BLaER1 treated with 17β-estradiol and CSF1 and Interleukin-3, amounts not matched to agents 10 nM and 100 nM (cell line): Measurements from ENCODE around the gene SPON1.

Experiments
- H3K27ac ChIP-seq, 11 experiments: shearing (Covaris generic); formaldehyde crosslinking; 2 replicates each; pipeline ENCODE4 v1.8.1; 2022
- H3K27me3 ChIP-seq, 11 experiments: shearing (Covaris generic); formaldehyde crosslinking; 2 replicates each; pipeline ENCODE4 v1.8.1; 2022
- H3K36me3 ChIP-seq, 11 experiments: shearing (Covaris generic); formaldehyde crosslinking; 2 replicates each; pipeline ENCODE4 v1.8.1; 2022
- H3K4me1 ChIP-seq, 10 experiments: shearing (Covaris generic); formaldehyde crosslinking; 2 replicates each; pipeline ENCODE4 v1.8.1; 2022
- H3K4me2 ChIP-seq, 11 experiments: shearing (Covaris generic); formaldehyde crosslinking; 2 replicates each; pipeline ENCODE4 v1.8.1; 2022
- H3K4me3 ChIP-seq, 10 experiments: shearing (Covaris generic); formaldehyde crosslinking; 2 replicates each; pipeline ENCODE4 v1.8.1; 2022
- H3K9ac ChIP-seq, 11 experiments: shearing (Covaris generic); formaldehyde crosslinking; 2 replicates each; pipeline ENCODE4 v1.8.1; 2022
- H3K9me3 ChIP-seq, 11 experiments: shearing (Covaris generic); formaldehyde crosslinking; replicated peaks in 1 of 11; 2 replicates each; pipeline ENCODE4 v1.8.1; 2022
- H4K20me1 ChIP-seq, 11 experiments: shearing (Covaris generic); formaldehyde crosslinking; 2 replicates each; pipeline ENCODE4 v1.8.1; 2022
- Cebpa-rat ChIP-seq, 11 experiments: shearing (Covaris generic); IDR thresholded peaks; 2 replicates each; pipeline ENCODE4 v1.8.1; 2022

Gene SPON1

GRCh38 chr11:14101388-14101787 is 138.9 kb downstream of the SPON1 start:
- H3K9ac ChIP-seq, result no peak overlapping the region
- no peak overlapping the region for H3K4me2 ChIP-seq
- no peaks in the 10 kb centered on the region for H3K36me3 ChIP-seq
- H3K4me3 ChIP-seq, result no peak overlapping the region
- H3K9me3 ChIP-seq, result no peaks in the 10 kb centered on the region
- H3K4me1 ChIP-seq, result no peaks in the 10 kb centered on the region
- no peaks in the 10 kb centered on the region for H3K27me3 ChIP-seq
- TF ChIP-seq Cebpa-rat (IDR thresholded peaks at IDR 0.05), result no peak
- no peak overlapping the region for H3K27ac ChIP-seq
- no peaks in the 10 kb centered on the region for H4K20me1 ChIP-seq

- Histone ChIP-seq H3K27ac (no peak overlapping the region), H3K4me2 (no peak overlapping the region), H3K4me1 (no peaks in the 10 kb centered on the region), H3K9ac (no peak overlapping the region), H3K27me3 (no peaks in the 10 kb centered on the region), H3K9me3 (no peaks in the 10 kb centered on the region), H3K36me3 (no peaks in the 10 kb centered on the region), H4K20me1 (no peaks in the 10 kb centered on the region), H3K4me3 (no peak overlapping the region)
- TF ChIP-seq Cebpa-rat (IDR thresholded peaks at IDR 0.05), result no peak
Observed at GRCh38 chr11:14102766-14103165, 140.2 kb downstream of the SPON1 start.

- H3K27me3 ChIP-seq, result no peaks in the 10 kb centered on the region
- no peak overlapping the region for H3K27ac ChIP-seq
- H4K20me1 ChIP-seq, result no peaks in the 10 kb centered on the region
Observed at GRCh38 chr11:14105446-14105845, 142.9 kb downstream of the SPON1 start.

GRCh38 chr11:14106303-14107049 is 144.0 kb downstream of the SPON1 start:
- Histone ChIP-seq H3K27me3 (no peaks in the 10 kb centered on the region), H3K27ac (no peak overlapping the region)
- no peak for TF ChIP-seq Cebpa-rat (IDR thresholded peaks at IDR 0.05)

More at GRCh38 chr11:14105446-14105845, 142.9 kb downstream of the SPON1 start:
- no peaks in the 10 kb centered on the region for H3K36me3 ChIP-seq
- H3K4me3 ChIP-seq, result no peak overlapping the region
- H3K9ac ChIP-seq, result no peak overlapping the region
- no peak for TF ChIP-seq Cebpa-rat (IDR thresholded peaks at IDR 0.05)
- no peak overlapping the region for H3K4me2 ChIP-seq
- no peaks in the 10 kb centered on the region for H3K9me3 ChIP-seq
- H3K4me1 ChIP-seq, result no peaks in the 10 kb centered on the region

GRCh38 chr11:14107050-14107430 is 144.5 kb downstream of the SPON1 start:
- Histone ChIP-seq H3K4me3 (no peak overlapping the region), H3K27ac (no peak overlapping the region), H4K20me1 (no peaks in the 10 kb centered on the region), H3K4me1 (no peaks in the 10 kb centered on the region), H3K4me2 (no peak overlapping the region), H3K9ac (no peak overlapping the region), H3K9me3 (no peaks in the 10 kb centered on the region), H3K36me3 (no peaks in the 10 kb centered on the region), H3K27me3 (no peaks in the 10 kb centered on the region)
- TF ChIP-seq Cebpa-rat (IDR thresholded peaks at IDR 0.05), result no peak

More at GRCh38 chr11:14106303-14107049, 144.0 kb downstream of the SPON1 start:
- Histone ChIP-seq H3K9me3 (no peaks in the 10 kb centered on the region), H3K4me1 (no peaks in the 10 kb centered on the region), H4K20me1 (no peaks in the 10 kb centered on the region), H3K9ac (no peak overlapping the region), H3K4me2 (no peak overlapping the region), H3K4me3 (no peak overlapping the region), H3K36me3 (no peaks in the 10 kb centered on the region)

- no peak for TF ChIP-seq Cebpa-rat (IDR thresholded peaks at IDR 0.05)
- Histone ChIP-seq H3K36me3 (no peaks in the 10 kb centered on the region), H3K4me3 (no peak overlapping the region), H4K20me1 (no peaks in the 10 kb centered on the region), H3K4me1 (no peaks in the 10 kb centered on the region), H3K9ac (no peak overlapping the region), H3K9me3 (no peaks in the 10 kb centered on the region), H3K27ac (no peak overlapping the region), H3K27me3 (no peaks in the 10 kb centered on the region), H3K4me2 (no peak overlapping the region)
Observed at GRCh38 chr11:14109742-14110141, 147.2 kb downstream of the SPON1 start.

- H3K9ac ChIP-seq, result no peak overlapping the region
- no peaks in the 10 kb centered on the region for H3K27me3 ChIP-seq
- H3K4me3 ChIP-seq, result no peak overlapping the region
- no peaks in the 10 kb centered on the region for H3K4me1 ChIP-seq
- no peak for TF ChIP-seq Cebpa-rat (IDR thresholded peaks at IDR 0.05)
- no peaks in the 10 kb centered on the region for H3K36me3 ChIP-seq
- H3K9me3 ChIP-seq, result no peaks in the 10 kb centered on the region
- H3K4me2 ChIP-seq, result no peak overlapping the region
- no peaks in the 10 kb centered on the region for H4K20me1 ChIP-seq
- no peak overlapping the region for H3K27ac ChIP-seq
Observed at GRCh38 chr11:14110629-14111028, 148.1 kb downstream of the SPON1 start.

GRCh38 chr11:14111496-14111895 is 149.0 kb downstream of the SPON1 start:
- no peaks in the 10 kb centered on the region for H3K9me3 ChIP-seq
- no peaks in the 10 kb centered on the region for H4K20me1 ChIP-seq
- no peaks in the 10 kb centered on the region for H3K36me3 ChIP-seq
- no peak overlapping the region for H3K4me3 ChIP-seq
- no peaks in the 10 kb centered on the region for H3K4me1 ChIP-seq
- no peak overlapping the region for H3K9ac ChIP-seq
- TF ChIP-seq Cebpa-rat (IDR thresholded peaks at IDR 0.05), result no peak
- H3K27ac ChIP-seq, result no peak overlapping the region
- H3K4me2 ChIP-seq, result no peak overlapping the region
- no peaks in the 10 kb centered on the region for H3K27me3 ChIP-seq

- TF ChIP-seq Cebpa-rat (IDR thresholded peaks at IDR 0.05), result no peak
- no peaks in the 10 kb centered on the region for H3K27me3 ChIP-seq
Observed at GRCh38 chr11:14112721-14113120, 150.2 kb downstream of the SPON1 start.

GRCh38 chr11:14114269-14114668 is 151.7 kb downstream of the SPON1 start:
- Histone ChIP-seq H3K4me2 (no peak overlapping the region), H3K4me3 (no peak overlapping the region), H4K20me1 (no peaks in the 10 kb centered on the region), H3K4me1 (no peaks in the 10 kb centered on the region), H3K27ac (no peak overlapping the region), H3K36me3 (no peaks in the 10 kb centered on the region), H3K9ac (no peak overlapping the region), H3K9me3 (no peaks in the 10 kb centered on the region), H3K27me3 (no peaks in the 10 kb centered on the region)
- no peak for TF ChIP-seq Cebpa-rat (IDR thresholded peaks at IDR 0.05)

More at GRCh38 chr11:14112721-14113120, 150.2 kb downstream of the SPON1 start:
- no peaks in the 10 kb centered on the region for H3K36me3 ChIP-seq
- no peak overlapping the region for H3K27ac ChIP-seq
- H3K9ac ChIP-seq, result no peak overlapping the region
- H3K4me3 ChIP-seq, result no peak overlapping the region
- H4K20me1 ChIP-seq, result no peaks in the 10 kb centered on the region
- no peaks in the 10 kb centered on the region for H3K4me1 ChIP-seq
- no peak overlapping the region for H3K4me2 ChIP-seq
- H3K9me3 ChIP-seq, result no peaks in the 10 kb centered on the region
